SK-N-SH (cell line): ENCODE data around the gene S100A10. TPM values are rescaled to one million over a fixed set of nuclear protein-coding genes. Genes with fewer than 3 reads are reported as not detected.

Experiments used
- CTCF ChIA-PET: fragments of 300-600, 350-600 bp; formaldehyde crosslinking; extraction: SDS; loops from one replicate; lab custom pipeline; 2021; lab: Yijun Ruan, JAX
- POLR2A ChIA-PET: fragments of 350-600 bp; sonication (Branson Sonifier 250); formaldehyde crosslinking; extraction: SDS; loops from one replicate; lab custom pipeline; 2020; ENCODE audit warnings: antibody characterized with exemption, inconsistent platforms; lab: Yijun Ruan, JAX
- DNase-seq: peaks from one replicate; pipeline ENCODE4 v3.0.0; 2012
- H2AFZ ChIP-seq: fragments of 200-600 bp; sonication (generic); 2 replicates; pipeline ENCODE4 v1.8.1; 2016; ENCODE audit warnings: antibody characterized with exemption, mild to moderate bottlenecking, low read depth
- H3F3A ChIP-seq: fragments of 200-600 bp; sonication (generic); replicated peaks from 2 replicates; pipeline ENCODE3; 2016; ENCODE audit warnings: antibody characterized with exemption, mild to moderate bottlenecking; ENCODE audit not compliant: insufficient read depth
- H3K27ac ChIP-seq, 2 experiments: fragments of 200-500 bp in 1 of 2; fragments of 200-600 bp in 1 of 2; sonication (Bioruptor generic) in 1 of 2; sonication (generic), shearing (Covaris generic) in 1 of 2; 2 replicates each; pipeline versions ENCODE4 v1.5.1 to v1.6.1; 2014 to 2016; ENCODE audit warnings: low read depth in 2 of 2, inconsistent platforms in 1 of 2, low read length in 1 of 2, mild to moderate bottlenecking in 1 of 2, mixed read lengths in 1 of 2
- H3K27me3 ChIP-seq: fragments of 200-600 bp; sonication (generic), shearing (Covaris generic); 2 replicates; pipeline ENCODE4 v1.6.1; 2016; ENCODE audit warnings: mixed run types; ENCODE audit not compliant: insufficient read depth
- H3K36me3 ChIP-seq, 2 experiments: fragments of 200-500 bp in 1 of 2; fragments of 200-600 bp in 1 of 2; sonication (Bioruptor generic) in 1 of 2; sonication (generic) in 1 of 2; replicated peaks in 1 of 2; 2 replicates each; pipeline versions ENCODE3 to v1.5.1; 2014 to 2016; ENCODE audit warnings: low read length in 1 of 2, mild to moderate bottlenecking in 1 of 2; ENCODE audit not compliant: insufficient read depth in 2 of 2, control insufficient read depth in 1 of 2
- H3K4me1 ChIP-seq, 2 experiments: fragments of 200-500 bp in 1 of 2; fragments of 200-600 bp in 1 of 2; sonication (Bioruptor generic) in 1 of 2; sonication (generic), shearing (Covaris generic) in 1 of 2; 2 replicates each; pipeline versions ENCODE4 v1.5.1 to v1.6.1; 2014 to 2016; ENCODE audit warnings: low read depth in 1 of 2, low read length in 1 of 2, mixed run types in 1 of 2; ENCODE audit not compliant: insufficient read depth in 2 of 2, control insufficient read depth in 1 of 2
- H3K4me2 ChIP-seq: fragments of 200-600 bp; sonication (generic), shearing (Covaris generic); 2 replicates; pipeline ENCODE4 v1.6.1; 2017; ENCODE audit warnings: mixed run types
- H3K4me3 ChIP-seq, 2 experiments: fragments of 200-500 bp in 1 of 2; fragments of 200-600 bp in 1 of 2; sonication (Bioruptor generic) in 1 of 2; sonication (generic), shearing (Covaris generic) in 1 of 2; 2 replicates each; pipeline versions ENCODE4 v1.5.1 to v1.8.1; 2014 to 2016; ENCODE audit warnings: low read depth in 2 of 2, inconsistent platforms in 1 of 2, low read length in 1 of 2, mild to moderate bottlenecking in 1 of 2, mixed read lengths in 1 of 2, moderate library complexity in 1 of 2
- H3K79me2 ChIP-seq: fragments of 200-600 bp; sonication (generic); 2 replicates; pipeline ENCODE4 v1.8.1; 2017; ENCODE audit warnings: mild to moderate bottlenecking; ENCODE audit not compliant: insufficient read depth
- H3K9ac ChIP-seq: fragments of 200-600 bp; sonication (generic); 2 replicates; pipeline ENCODE4 v1.6.1; 2017; ENCODE audit warnings: mixed run types
- H3K9me2 ChIP-seq: fragments of 200-600 bp; sonication (generic); 2 replicates; pipeline ENCODE4 v1.6.1; 2017; ENCODE audit warnings: mixed run types
- H3K9me3 ChIP-seq: fragments of 200-600 bp; sonication (generic); 2 replicates; pipeline ENCODE4 v1.6.1; 2017; ENCODE audit warnings: mixed run types, mild to moderate bottlenecking, moderate library complexity
- H4K20me1 ChIP-seq: fragments of 200-600 bp; sonication (generic); 2 replicates; pipeline ENCODE4 v1.6.1; 2017; ENCODE audit warnings: mild to moderate bottlenecking, mixed run types; ENCODE audit not compliant: insufficient read depth
- ELF1 ChIP-seq: IDR thresholded peaks from 2 replicates; pipeline ENCODE4 v1.4.0; 2012
- EP300 ChIP-seq, 2 experiments: IDR thresholded peaks; 2 replicates each; pipeline versions ENCODE4 v1.4.0 to v1.6.1; 2012; ENCODE audit warnings: borderline replicate concordance in 1 of 2, low read depth in 1 of 2, low read length in 1 of 2
- FOSL2 ChIP-seq: IDR thresholded peaks from 2 replicates; pipeline ENCODE4 v1.4.0; 2012; ENCODE audit warnings: low read depth, mild to moderate bottlenecking, moderate library complexity, borderline replicate concordance
- FOXM1 ChIP-seq: IDR thresholded peaks from 2 replicates; pipeline ENCODE4 v1.4.0; 2012; ENCODE audit warnings: low read depth, mild to moderate bottlenecking
- GABPA ChIP-seq: IDR thresholded peaks from 2 replicates; pipeline ENCODE4 v1.4.0; 2012; ENCODE audit warnings: low read depth, mild to moderate bottlenecking
- GATA2 ChIP-seq: sonication (generic); formaldehyde crosslinking; IDR thresholded peaks from 2 replicates; pipeline ENCODE4 v1.5.0; 2020; ENCODE audit warnings: mild to moderate bottlenecking, missing genetic modification reagents
- JUND ChIP-seq: IDR thresholded peaks from 2 replicates; pipeline ENCODE4 v1.4.0; 2012
- MEF2A ChIP-seq: IDR thresholded peaks from 2 replicates; pipeline ENCODE4 v1.4.0; 2012; ENCODE audit warnings: low read depth, borderline replicate concordance
- NFIC ChIP-seq: IDR thresholded peaks from 2 replicates; pipeline ENCODE4 v1.4.0; 2012; ENCODE audit warnings: borderline replicate concordance
- POLR2AphosphoS5 ChIP-seq: IDR thresholded peaks from 2 replicates; pipeline ENCODE4 v1.6.1; 2012; ENCODE audit warnings: low read depth, low read length
- RCOR1 ChIP-seq: fragments of 150-350 bp; IDR thresholded peaks from 2 replicates; pipeline ENCODE4 v1.6.1; 2017; ENCODE audit warnings: antibody characterized with exemption, low read length
- RFX5 ChIP-seq: IDR thresholded peaks from 2 replicates; pipeline ENCODE4 v1.6.1; 2012; ENCODE audit warnings: mild to moderate bottlenecking, improper control_type of control experiment, low read length
- RXRA ChIP-seq: IDR thresholded peaks from 2 replicates; pipeline ENCODE4 v1.4.0; 2012; ENCODE audit warnings: low read depth, mild to moderate bottlenecking, borderline replicate concordance
- SIN3A ChIP-seq: IDR thresholded peaks from 2 replicates; pipeline ENCODE4 v1.6.1; 2012; ENCODE audit warnings: low read depth, mild to moderate bottlenecking, low read length, moderate library complexity, borderline replicate concordance
- TCF12 ChIP-seq: IDR thresholded peaks from 2 replicates; pipeline ENCODE4 v1.4.0; 2012
- YY1 ChIP-seq: IDR thresholded peaks from 2 replicates; pipeline ENCODE4 v1.4.0; 2012; ENCODE audit warnings: low read depth, mild to moderate bottlenecking
- WGBS: methylation state at CpG from one replicate; pipeline ENCODE4 v1.1.6; 2017; ENCODE audit warnings: low lambda C conversion rate; 5-methylcytosine and 5-hydroxymethylcytosine counted together
- polyA plus RNA-seq, 3 experiments: library from polyadenylated mRNA; depleted of rRNA; stranded (reverse); fragments of >200 nt; gene quantifications; 2 replicates each; pipeline ENCODE4 v1.2.3, GENCODE V29; 2012
- TF ChIP-seq, protein P1 (sequence below): IDR thresholded peaks from 2 replicates; pipeline ENCODE4; 2012
- TF ChIP-seq, protein P2 (sequence below): fragments of 150-350 bp; IDR thresholded peaks from 2 replicates; pipeline ENCODE4 v1.6.1; 2016; ENCODE audit warnings: mild to moderate bottlenecking, low read depth, low read length

The S100A10 gene
- polyA plus RNA-seq, 1 of the 3 experiments (the other 2 are of a cell fraction), result 161 TPM

DNA sequence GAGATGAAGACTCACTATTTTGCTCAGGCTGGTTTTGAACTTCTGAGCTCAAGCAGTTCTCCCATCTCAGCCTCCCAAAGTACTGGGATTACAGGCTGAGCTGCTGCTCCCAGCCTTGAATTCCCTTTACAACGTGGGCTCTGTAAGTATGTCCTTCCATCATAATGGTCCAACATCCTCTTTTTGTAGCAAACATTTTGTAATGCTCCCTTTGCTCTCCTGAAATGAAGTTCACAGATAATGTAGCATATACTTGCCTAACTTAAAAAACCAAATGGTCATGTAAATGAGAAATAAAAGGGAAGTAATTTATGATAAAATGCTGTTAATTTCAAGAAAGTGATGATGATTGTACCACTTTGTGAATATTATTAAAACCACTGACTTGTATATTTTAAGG is 53.9 kb downstream of the S100A10 start:
- no peaks in the 10 kb centered on the region for H3K9me2 ChIP-seq
- no peak overlapping the region for H2AFZ ChIP-seq
- H3K36me3 ChIP-seq, result no peaks in the 10 kb centered on the region
- H3K4me3 ChIP-seq, result no peak overlapping the region
- no peak for DNase-seq
- H3K4me1 ChIP-seq, result 0 out of 4 replicates have a peak, but pooled peaks cover 0 to 2% of the 10 kb centered on the region in 2 experiments
- CTCF ChIA-PET, result interaction anchor here (0.7 to 11.8 kb wide), 3 partner anchors 26 to 61 kb away, joined by 3 to 172 read pairs (median 3); no protein-coding TSS in a partner anchor
- H3K9me3 ChIP-seq, result no peaks in the 10 kb centered on the region
- TF ChIP-seq RCOR1, result no peak
- no peak for TF ChIP-seq GATA2 (CRISPR knock-in tag)
- no peak for TF ChIP-seq POLR2AphosphoS5
- TF ChIP-seq FOXM1, result no peak
- TF ChIP-seq, protein P1, sequence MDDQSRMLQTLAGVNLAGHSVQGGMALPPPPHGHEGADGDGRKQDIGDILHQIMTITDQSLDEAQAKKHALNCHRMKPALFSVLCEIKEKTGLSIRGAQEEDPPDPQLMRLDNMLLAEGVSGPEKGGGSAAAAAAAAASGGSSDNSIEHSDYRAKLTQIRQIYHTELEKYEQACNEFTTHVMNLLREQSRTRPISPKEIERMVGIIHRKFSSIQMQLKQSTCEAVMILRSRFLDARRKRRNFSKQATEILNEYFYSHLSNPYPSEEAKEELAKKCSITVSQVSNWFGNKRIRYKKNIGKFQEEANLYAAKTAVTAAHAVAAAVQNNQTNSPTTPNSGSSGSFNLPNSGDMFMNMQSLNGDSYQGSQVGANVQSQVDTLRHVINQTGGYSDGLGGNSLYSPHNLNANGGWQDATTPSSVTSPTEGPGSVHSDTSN, result no peak
- TF ChIP-seq FOSL2, result no peak
- TF ChIP-seq EP300 (IDR thresholded peaks at IDR 0.05; ENCODE audit: borderline replicate concordance in 1 of 2, low read depth in 1 of 2, low read length in 1 of 2), result no peak
- no peak for TF ChIP-seq RFX5
- TF ChIP-seq TCF12, result no peak
- no peak for TF ChIP-seq NFIC
- TF ChIP-seq ELF1, result no peak
- TF ChIP-seq, all 33 proteins: peak for 0
- no peak overlapping the region for H3K9ac ChIP-seq
- H3K27ac ChIP-seq, result no peak overlapping the region
- peaks cover 4% of the 10 kb centered on the region; the same call in 1 of the 2 replicates for H3K27me3 ChIP-seq
- no peak overlapping the region for H3K4me2 ChIP-seq
- no peaks in the 10 kb centered on the region for H3K79me2 ChIP-seq
- POLR2A ChIA-PET, result no interaction called here
- H4K20me1 ChIP-seq, result no peaks in the 10 kb centered on the region
- no peaks in the 10 kb centered on the region for H3F3A ChIP-seq
- 14% methylated on average over 1 of the region's 1 CpG for WGBS

DNA sequence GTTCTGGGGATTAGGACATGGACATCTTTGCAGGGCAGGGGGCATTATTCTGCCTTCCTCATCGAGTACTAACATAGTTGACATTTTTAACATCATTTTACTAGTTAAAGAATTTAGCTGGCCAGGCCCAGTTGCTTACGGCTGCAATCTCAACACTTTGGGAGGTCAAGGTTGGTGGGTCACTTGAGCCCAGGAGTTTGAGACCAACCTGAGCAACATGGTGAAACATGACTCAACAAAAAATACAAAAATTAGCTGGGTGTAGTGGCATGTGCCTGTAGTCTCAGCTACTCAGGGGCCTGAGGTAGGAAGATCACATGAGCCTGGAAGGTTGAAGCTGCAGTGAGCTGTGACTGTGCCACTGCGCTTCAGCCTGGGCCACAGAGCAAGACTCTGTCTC is 54.5 kb downstream of the S100A10 start:
- Histone ChIP-seq H3K9me3 (no peaks in the 10 kb centered on the region), H3K4me3 (no peak overlapping the region), H3K9ac (no peak overlapping the region), H3K4me1 (0 out of 4 replicates have a peak, but pooled peaks cover 0 to 2% of the 10 kb centered on the region in 2 experiments), H3K4me2 (no peak overlapping the region), H3K36me3 (no peaks in the 10 kb centered on the region), H3K27me3 (peaks cover 4% of the 10 kb centered on the region; the same call in 1 of the 2 replicates), H3K79me2 (no peaks in the 10 kb centered on the region), H4K20me1 (no peaks in the 10 kb centered on the region), H3F3A (no peaks in the 10 kb centered on the region), H3K27ac (no peak overlapping the region), H3K9me2 (no peaks in the 10 kb centered on the region), H2AFZ (no peak overlapping the region)
- DNase-seq, result no peak
- no peak for TF ChIP-seq RXRA
- TF ChIP-seq SIN3A, result no peak
- no peak for TF ChIP-seq YY1
- TF ChIP-seq, protein P2, sequence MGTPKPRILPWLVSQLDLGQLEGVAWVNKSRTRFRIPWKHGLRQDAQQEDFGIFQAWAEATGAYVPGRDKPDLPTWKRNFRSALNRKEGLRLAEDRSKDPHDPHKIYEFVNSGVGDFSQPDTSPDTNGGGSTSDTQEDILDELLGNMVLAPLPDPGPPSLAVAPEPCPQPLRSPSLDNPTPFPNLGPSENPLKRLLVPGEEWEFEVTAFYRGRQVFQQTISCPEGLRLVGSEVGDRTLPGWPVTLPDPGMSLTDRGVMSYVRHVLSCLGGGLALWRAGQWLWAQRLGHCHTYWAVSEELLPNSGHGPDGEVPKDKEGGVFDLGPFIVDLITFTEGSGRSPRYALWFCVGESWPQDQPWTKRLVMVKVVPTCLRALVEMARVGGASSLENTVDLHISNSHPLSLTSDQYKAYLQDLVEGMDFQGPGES, result no peak
- TF ChIP-seq MEF2A, result no peak
- TF ChIP-seq, protein P1, result no peak
- TF ChIP-seq GABPA, result no peak
- no peak for TF ChIP-seq JUND
- 66% methylated on average over 3 of the region's 3 CpGs for WGBS
- ChIA-PET POLR2A (no interaction called here), CTCF (interaction anchor here (0.8 to 11.8 kb wide), 2 partner anchors 26 to 62 kb away, joined by 3 to 172 read pairs; no protein-coding TSS in a partner anchor)
